ENCODE data around the gene DMXL1.
A peak's percentile ranks its signal among the peaks of the same experiment; 100 is the strongest.

The DMXL1 gene

GRCh38 chr5:119275601-119276173 is 204.8 kb downstream of the DMXL1 start:
- peak; percentile 62 for DNase-seq (ENCODE audit: low read depth)
- TF ChIP-seq POLR2A (IDR thresholded peaks at IDR 0.05; ENCODE audit: extremely low read depth, insufficient read length) (no peak), CTCF (IDR thresholded peaks at IDR 0.05; ENCODE audit: low read depth, low read length) (no peak), MYC (IDR thresholded peaks at IDR 0.05; ENCODE audit: low read depth, low read length) (no peak), MAX (IDR thresholded peaks at IDR 0.05; ENCODE audit: low read depth, low read length) (no peak)
- H3K4me3 ChIP-seq (ENCODE audit: low read depth, low read length), result peak overlapping the region; percentile 17

DNA sequence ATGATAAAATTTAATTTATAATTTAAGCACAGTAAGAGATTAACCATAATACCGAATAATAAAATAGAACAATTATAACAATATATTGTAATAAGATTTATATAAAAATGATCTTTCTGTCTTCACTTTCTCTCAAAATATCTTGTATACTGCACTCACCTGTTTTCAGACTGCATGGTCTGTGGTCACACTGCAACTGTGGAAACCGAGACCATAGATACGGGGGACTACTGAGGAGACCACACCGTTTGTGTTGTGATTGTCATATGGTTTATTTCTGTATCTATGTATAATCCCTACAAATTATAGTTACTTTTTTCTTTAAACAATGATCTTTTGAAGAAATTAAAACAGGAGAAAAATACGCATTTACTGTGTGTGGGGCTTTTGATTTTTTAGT is 206.1 kb downstream of the DMXL1 start:
- no peak overlapping the region for H3K4me3 ChIP-seq (ENCODE audit: low read depth, low read length)
- no peak for TF ChIP-seq MAX (IDR thresholded peaks at IDR 0.05; ENCODE audit: low read depth, low read length)
- no peak for TF ChIP-seq MYC (IDR thresholded peaks at IDR 0.05; ENCODE audit: low read depth, low read length)
- TF ChIP-seq POLR2A (IDR thresholded peaks at IDR 0.05; ENCODE audit: extremely low read depth, insufficient read length), result no peak
- no peak for TF ChIP-seq CTCF (IDR thresholded peaks at IDR 0.05; ENCODE audit: low read depth, low read length)
- no peak for DNase-seq (ENCODE audit: low read depth)

DNA sequence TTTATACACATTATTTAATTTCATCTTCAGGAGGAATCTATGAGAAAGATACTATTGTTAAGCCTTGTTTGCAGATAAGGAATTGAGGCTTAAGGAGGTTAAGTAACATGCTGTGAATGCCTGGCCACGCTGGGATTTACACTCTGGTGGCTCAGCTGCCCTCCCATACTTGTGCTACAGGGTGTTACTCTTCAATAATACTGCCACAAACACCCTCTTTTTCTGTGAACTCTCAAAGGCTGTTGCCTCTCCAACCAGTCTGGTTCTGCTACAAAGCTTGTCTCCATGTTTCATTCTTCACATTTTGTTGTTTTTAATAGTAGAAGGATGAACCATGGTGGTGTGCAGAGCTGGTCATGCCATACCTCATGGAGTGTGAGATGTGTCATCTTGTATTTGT is 208.2 kb downstream of the DMXL1 start:
- no peak for DNase-seq (ENCODE audit: low read depth)
- H3K4me3 ChIP-seq (ENCODE audit: low read depth, low read length), result no peak overlapping the region
- TF ChIP-seq POLR2A (IDR thresholded peaks at IDR 0.05; ENCODE audit: extremely low read depth, insufficient read length) (no peak), MYC (IDR thresholded peaks at IDR 0.05; ENCODE audit: low read depth, low read length) (no peak), CTCF (IDR thresholded peaks at IDR 0.05; ENCODE audit: low read depth, low read length) (no peak), MAX (IDR thresholded peaks at IDR 0.05; ENCODE audit: low read depth, low read length) (no peak)

DNA sequence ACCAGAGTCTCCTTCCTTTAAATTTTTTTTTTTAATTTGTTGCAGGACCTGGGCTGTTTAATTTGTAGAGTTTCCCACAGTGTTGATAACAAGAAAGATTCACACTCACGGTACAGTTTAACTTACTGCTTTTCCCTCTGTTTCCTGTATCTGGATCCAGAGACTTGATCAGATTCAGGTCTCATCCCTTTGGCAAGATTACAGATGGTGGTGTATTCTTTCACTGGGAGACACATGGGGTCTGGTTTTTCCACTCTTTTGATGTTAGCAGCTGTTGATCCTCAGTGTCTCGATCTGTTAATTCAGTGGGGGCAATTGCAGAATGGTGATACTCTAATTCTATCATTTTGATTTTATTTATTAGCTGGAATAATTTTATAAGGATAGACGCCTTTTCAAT is 209.5 kb downstream of the DMXL1 start:
- TF ChIP-seq MYC (IDR thresholded peaks at IDR 0.05; ENCODE audit: low read depth, low read length) (no peak), POLR2A (IDR thresholded peaks at IDR 0.05; ENCODE audit: extremely low read depth, insufficient read length) (no peak), CTCF (IDR thresholded peaks at IDR 0.05; ENCODE audit: low read depth, low read length) (no peak), MAX (IDR thresholded peaks at IDR 0.05; ENCODE audit: low read depth, low read length) (no peak)
- no peak for DNase-seq (ENCODE audit: low read depth)
- H3K4me3 ChIP-seq (ENCODE audit: low read depth, low read length), result no peak overlapping the region

DNA sequence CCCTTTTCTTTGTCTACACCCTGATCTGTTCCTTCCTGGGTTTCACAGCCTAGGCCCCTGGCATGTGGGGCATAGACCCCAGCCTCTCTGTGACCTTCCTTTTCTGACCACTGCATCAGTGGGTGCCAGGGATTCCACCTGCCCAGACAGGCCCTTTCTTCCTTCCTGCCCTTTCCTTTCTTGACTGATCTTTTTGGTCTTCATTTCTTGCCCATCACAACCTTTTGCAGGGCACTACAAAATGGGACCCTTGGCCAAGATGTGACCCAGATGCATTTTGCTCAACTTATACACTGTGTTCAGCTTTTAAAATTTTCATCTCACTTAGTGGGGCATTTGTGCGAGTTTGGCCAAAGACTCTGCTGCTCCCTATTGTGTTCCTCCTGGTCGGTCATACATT is 211.7 kb downstream of the DMXL1 start:
- DNase-seq (ENCODE audit: low read depth), result no peak
- TF ChIP-seq CTCF (IDR thresholded peaks at IDR 0.05; ENCODE audit: low read depth, low read length) (no peak), POLR2A (IDR thresholded peaks at IDR 0.05; ENCODE audit: extremely low read depth, insufficient read length) (no peak), MYC (IDR thresholded peaks at IDR 0.05; ENCODE audit: low read depth, low read length) (no peak), MAX (IDR thresholded peaks at IDR 0.05; ENCODE audit: low read depth, low read length) (no peak)
- H3K4me3 ChIP-seq (ENCODE audit: low read depth, low read length), result no peak overlapping the region

All from NB4 (cell line).